ENCODE data around the gene CERS6. TPM values are rescaled to one million over a fixed set of nuclear protein-coding genes. Genes with fewer than 3 reads are reported as not detected.

Gene CERS6
- total RNA-seq, 1 donor from 2014 or later, result 30.8 TPM

- H3K4me3 ChIP-seq (ENCODE audit: low read length in 3 of 3), result no peak overlapping the region
- H3K9ac ChIP-seq (ENCODE audit: low read depth in 1 of 3, low read length in 3 of 3), result no peak overlapping the region
- no peaks in the 10 kb centered on the region for H3K9me3 ChIP-seq (ENCODE audit: control insufficient read depth in 3 of 3, low read length in 3 of 3)
- no peak overlapping the region for H3K27ac ChIP-seq (ENCODE audit: low read depth, low read length)
- no peaks in the 10 kb centered on the region for H3K27me3 ChIP-seq (ENCODE audit: control insufficient read depth in 3 of 3, insufficient read depth in 3 of 3, low read length in 3 of 3)
- peaks cover 0 to 6% (median 0%) of the 10 kb centered on the region in 3 donors for H3K4me1 ChIP-seq (ENCODE audit: control insufficient read depth in 3 of 3, insufficient read depth in 3 of 3, low read length in 3 of 3)
- H3K36me3 ChIP-seq (ENCODE audit: control insufficient read depth in 3 of 3, insufficient read depth in 3 of 3, low read length in 3 of 3), result no peaks in the 10 kb centered on the region
Measured at GRCh38 chr2:168801471-168801870, 345.4 kb downstream of the CERS6 start.

DNA sequence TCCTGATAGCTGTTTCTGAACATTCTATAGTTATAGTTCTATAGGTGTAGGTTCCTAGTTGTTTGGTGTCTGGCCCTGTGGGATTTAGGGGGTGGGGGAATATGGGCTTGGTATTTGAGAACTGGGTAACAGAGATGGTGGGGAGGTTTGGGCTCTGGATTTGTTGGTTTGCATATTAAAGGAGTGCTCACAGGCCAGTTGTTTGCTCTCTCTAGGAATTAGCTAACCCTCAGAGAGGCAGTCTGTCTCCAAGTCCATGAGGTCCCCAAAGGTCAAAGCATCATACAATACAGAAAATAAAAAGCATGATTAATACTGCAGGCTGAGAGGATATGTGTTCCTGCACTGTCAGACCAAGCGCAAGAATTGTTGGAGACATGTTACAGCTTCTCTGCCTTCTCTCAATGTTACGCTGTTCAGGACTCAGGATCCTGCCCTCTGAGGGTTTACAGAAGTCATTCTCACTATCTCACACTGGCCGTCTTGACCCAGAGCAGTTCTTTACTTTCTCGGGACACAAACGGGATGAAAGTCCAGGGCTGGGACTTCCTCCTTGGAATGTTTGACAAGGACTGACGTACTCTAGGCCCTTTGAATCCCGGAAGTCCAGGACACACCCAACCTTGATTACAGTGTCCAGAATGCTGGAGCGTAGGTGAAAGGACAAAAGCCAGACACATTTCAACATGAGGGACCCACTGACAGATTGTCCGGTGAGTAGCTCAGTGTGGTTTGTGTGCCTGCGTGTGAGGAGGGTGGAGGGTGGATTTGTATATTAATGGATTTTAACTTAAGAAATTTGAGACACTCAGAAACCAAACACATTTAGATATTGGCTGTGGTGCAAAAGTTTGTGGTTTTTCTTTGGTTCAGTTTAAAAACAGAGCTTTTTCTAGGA, 346.1 kb downstream of the CERS6 start, which contains the start of gene NOSTRIN:
Gene NOSTRIN, plus strand, starts transcription at position 677 of the 898 bp plus-strand sequence. Its CDS starts 10 bp downstream, at position 687.
- H3K9me3 ChIP-seq (ENCODE audit: control insufficient read depth in 3 of 3, low read length in 3 of 3), result no peaks in the 10 kb centered on the region
- peak within 1 kb of the TSS; percentile 33 for H3K27ac ChIP-seq (ENCODE audit: low read depth, low read length)
- peak within 1 kb of the TSS in 2 of 3 donors; percentile 25 to 46 for H3K4me3 ChIP-seq (ENCODE audit: low read length in 3 of 3)
- peaks cover 0 to 6% (median 0%) of the 10 kb centered on the region in 3 donors for H3K4me1 ChIP-seq (ENCODE audit: control insufficient read depth in 3 of 3, insufficient read depth in 3 of 3, low read length in 3 of 3)
- H3K27me3 ChIP-seq (ENCODE audit: control insufficient read depth in 3 of 3, insufficient read depth in 3 of 3, low read length in 3 of 3), result no peaks in the 10 kb centered on the region
- no peaks in the 10 kb centered on the region for H3K36me3 ChIP-seq (ENCODE audit: control insufficient read depth in 3 of 3, insufficient read depth in 3 of 3, low read length in 3 of 3)
- H3K9ac ChIP-seq (ENCODE audit: low read depth in 1 of 3, low read length in 3 of 3), result peak within 1 kb of the TSS in 1 of 3 donors; percentile 8

DNA sequence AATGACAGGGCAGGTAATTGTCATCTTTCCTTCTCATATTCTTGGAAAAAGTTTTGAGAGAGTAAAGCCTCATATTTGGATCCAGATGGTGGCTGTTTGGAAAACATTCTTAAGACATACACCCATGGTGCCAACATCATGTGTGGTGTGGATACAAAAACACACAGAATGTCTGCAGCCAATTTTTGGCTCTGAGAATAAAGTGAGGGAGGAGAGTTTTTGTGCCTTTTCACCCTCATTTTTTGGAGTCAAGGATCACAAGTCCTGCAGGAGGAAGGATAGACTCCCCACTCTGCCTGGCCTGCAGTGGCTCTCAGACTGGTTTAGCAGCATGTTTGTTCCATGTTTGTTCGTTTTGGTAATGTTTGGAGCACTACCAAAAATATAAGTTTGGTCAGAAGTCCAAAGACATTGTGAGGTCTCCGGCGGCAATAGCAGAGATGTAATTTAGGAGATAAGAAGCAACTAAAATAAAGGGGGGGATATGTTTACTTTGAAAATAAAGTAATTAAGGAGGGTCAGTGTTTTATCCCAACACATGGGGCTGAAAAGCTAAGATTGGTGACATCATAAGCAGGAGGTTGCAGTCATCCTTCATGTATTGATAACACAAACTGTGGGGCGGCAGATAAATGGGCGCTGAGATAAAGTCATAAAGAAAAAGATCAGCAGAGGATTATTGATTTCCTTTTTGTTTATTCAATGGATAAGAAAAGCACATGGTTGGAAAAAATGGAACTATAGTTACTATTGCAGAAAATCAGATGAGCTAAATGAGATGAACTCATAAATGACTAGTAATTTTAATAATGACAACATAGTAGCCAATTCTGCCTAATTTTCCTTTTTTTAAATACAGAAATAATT, 347.0 kb downstream of the CERS6 start:
- Histone ChIP-seq H3K4me1 (ENCODE audit: control insufficient read depth in 3 of 3, insufficient read depth in 3 of 3, low read length in 3 of 3) (peaks cover 0 to 6% (median 0%) of the 10 kb centered on the region in 3 donors), H3K36me3 (ENCODE audit: control insufficient read depth in 3 of 3, insufficient read depth in 3 of 3, low read length in 3 of 3) (no peaks in the 10 kb centered on the region), H3K9ac (ENCODE audit: low read depth in 1 of 3, low read length in 3 of 3) (no peak overlapping the region), H3K9me3 (ENCODE audit: control insufficient read depth in 3 of 3, low read length in 3 of 3) (no peaks in the 10 kb centered on the region), H3K27ac (ENCODE audit: low read depth, low read length) (peak overlapping the region; percentile 33), H3K27me3 (ENCODE audit: control insufficient read depth in 3 of 3, insufficient read depth in 3 of 3, low read length in 3 of 3) (no peaks in the 10 kb centered on the region), H3K4me3 (ENCODE audit: low read length in 3 of 3) (peak overlapping the region in 2 of 3 donors; percentile 25 to 46)

GRCh38 chr2:168804214-168804613, 348.1 kb downstream of the CERS6 start:
- Histone ChIP-seq H3K27ac (ENCODE audit: low read depth, low read length) (no peak overlapping the region), H3K36me3 (ENCODE audit: control insufficient read depth in 3 of 3, insufficient read depth in 3 of 3, low read length in 3 of 3) (no peaks in the 10 kb centered on the region), H3K9me3 (ENCODE audit: control insufficient read depth in 3 of 3, low read length in 3 of 3) (no peaks in the 10 kb centered on the region), H3K4me1 (ENCODE audit: control insufficient read depth in 3 of 3, insufficient read depth in 3 of 3, low read length in 3 of 3) (peaks cover 0 to 3% (median 0%) of the 10 kb centered on the region in 3 donors), H3K4me3 (ENCODE audit: low read length in 3 of 3) (peak overlapping the region in 2 of 3 donors; percentile 3 to 4), H3K27me3 (ENCODE audit: control insufficient read depth in 3 of 3, insufficient read depth in 3 of 3, low read length in 3 of 3) (no peaks in the 10 kb centered on the region), H3K9ac (ENCODE audit: low read depth in 1 of 3, low read length in 3 of 3) (no peak overlapping the region)

DNA sequence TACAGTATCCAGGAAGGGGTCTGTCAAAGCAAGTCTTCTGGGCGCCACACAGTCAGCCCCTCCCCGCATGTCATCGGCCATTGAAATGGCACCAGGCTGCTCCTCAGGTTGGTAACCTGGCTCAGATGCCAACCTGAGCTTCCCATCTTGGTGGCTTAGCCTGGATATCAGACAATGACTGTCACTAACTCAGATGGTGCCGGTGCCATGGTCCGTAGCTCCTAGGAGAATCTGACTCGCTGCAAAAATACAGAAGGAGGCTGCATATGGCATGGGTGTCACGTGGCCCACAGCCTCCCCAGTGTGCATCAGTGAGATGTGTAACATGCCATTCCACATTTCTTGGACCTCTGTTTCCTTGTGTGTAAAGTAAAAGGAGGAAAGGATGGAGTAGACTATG, 349.5 kb downstream of the CERS6 start:
- no peaks in the 10 kb centered on the region for H3K4me1 ChIP-seq (ENCODE audit: control insufficient read depth in 3 of 3, insufficient read depth in 3 of 3, low read length in 3 of 3)
- H3K9me3 ChIP-seq (ENCODE audit: control insufficient read depth in 3 of 3, low read length in 3 of 3), result no peaks in the 10 kb centered on the region
- H3K4me3 ChIP-seq (ENCODE audit: low read length in 3 of 3), result no peak overlapping the region
- H3K9ac ChIP-seq (ENCODE audit: low read depth in 1 of 3, low read length in 3 of 3), result no peak overlapping the region
- no peaks in the 10 kb centered on the region for H3K27me3 ChIP-seq (ENCODE audit: control insufficient read depth in 3 of 3, insufficient read depth in 3 of 3, low read length in 3 of 3)
- H3K36me3 ChIP-seq (ENCODE audit: control insufficient read depth in 3 of 3, insufficient read depth in 3 of 3, low read length in 3 of 3), result no peaks in the 10 kb centered on the region
- H3K27ac ChIP-seq (ENCODE audit: low read depth, low read length), result no peak overlapping the region

GRCh38 chr2:168809537-168809936, 353.5 kb downstream of the CERS6 start:
- H3K4me1 ChIP-seq (ENCODE audit: control insufficient read depth in 3 of 3, insufficient read depth in 3 of 3, low read length in 3 of 3), result no peaks in the 10 kb centered on the region

DNA sequence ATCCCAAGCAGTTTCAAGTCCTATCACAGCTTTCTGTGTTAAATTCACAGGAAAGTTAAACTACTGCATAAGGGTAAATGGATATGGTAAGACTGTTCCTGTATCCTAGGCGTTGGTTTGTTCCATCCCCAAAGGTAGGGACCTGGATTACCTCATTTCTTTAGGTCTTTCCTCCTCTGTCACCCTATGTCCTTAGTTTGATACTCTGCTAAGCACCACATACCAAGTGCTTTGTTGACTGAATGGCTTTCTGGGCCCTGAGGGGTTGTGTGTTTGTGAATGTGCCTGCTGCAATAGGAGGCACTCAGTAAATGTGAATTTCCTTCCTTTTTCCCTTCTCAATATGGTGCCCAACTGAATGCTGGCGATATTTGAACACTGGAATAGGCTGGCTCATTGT, 354.2 kb downstream of the CERS6 start:
- no peak overlapping the region for H3K27ac ChIP-seq (ENCODE audit: low read depth, low read length)
- H3K4me1 ChIP-seq (ENCODE audit: control insufficient read depth in 3 of 3, insufficient read depth in 3 of 3, low read length in 3 of 3), result no peaks in the 10 kb centered on the region

More at GRCh38 chr2:168809537-168809936, 353.5 kb downstream of the CERS6 start:
- Histone ChIP-seq H3K4me3 (ENCODE audit: low read length in 3 of 3) (no peak overlapping the region), H3K9ac (ENCODE audit: low read depth in 1 of 3, low read length in 3 of 3) (no peak overlapping the region), H3K9me3 (ENCODE audit: control insufficient read depth in 3 of 3, low read length in 3 of 3) (no peaks in the 10 kb centered on the region), H3K27me3 (ENCODE audit: control insufficient read depth in 3 of 3, insufficient read depth in 3 of 3, low read length in 3 of 3) (no peaks in the 10 kb centered on the region), H3K27ac (ENCODE audit: low read depth, low read length) (no peak overlapping the region), H3K36me3 (ENCODE audit: control insufficient read depth in 3 of 3, insufficient read depth in 3 of 3, low read length in 3 of 3) (no peaks in the 10 kb centered on the region)

DNA sequence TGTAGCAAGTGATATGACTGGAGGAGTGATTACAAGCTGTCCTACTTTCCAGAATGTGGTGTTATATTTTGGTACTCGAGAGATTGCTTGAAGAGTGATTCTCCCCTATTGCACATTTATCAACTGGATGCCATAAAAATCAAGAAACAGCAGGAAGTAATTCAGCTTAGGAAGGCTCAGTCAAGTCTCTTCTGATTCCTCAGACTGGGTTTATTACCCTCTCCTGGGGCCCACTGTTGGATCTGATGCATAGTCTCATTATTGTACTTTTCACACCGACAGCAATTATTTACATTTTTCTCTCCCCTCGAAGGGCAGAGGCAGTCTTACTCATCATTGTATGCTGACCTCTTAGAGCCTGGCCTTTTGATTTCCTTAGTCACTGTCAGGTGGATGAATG, 355.6 kb downstream of the CERS6 start:
- Histone ChIP-seq H3K27ac (ENCODE audit: low read depth, low read length) (no peak overlapping the region), H3K9ac (ENCODE audit: low read depth in 1 of 3, low read length in 3 of 3) (no peak overlapping the region), H3K9me3 (ENCODE audit: control insufficient read depth in 3 of 3, low read length in 3 of 3) (no peaks in the 10 kb centered on the region), H3K4me3 (ENCODE audit: low read length in 3 of 3) (no peak overlapping the region), H3K27me3 (ENCODE audit: control insufficient read depth in 3 of 3, insufficient read depth in 3 of 3, low read length in 3 of 3) (no peaks in the 10 kb centered on the region), H3K36me3 (ENCODE audit: control insufficient read depth in 3 of 3, insufficient read depth in 3 of 3, low read length in 3 of 3) (no peaks in the 10 kb centered on the region), H3K4me1 (ENCODE audit: control insufficient read depth in 3 of 3, insufficient read depth in 3 of 3, low read length in 3 of 3) (no peaks in the 10 kb centered on the region)

More for the DNA sequence above, 354.2 kb downstream of the CERS6 start:
- Histone ChIP-seq H3K9me3 (ENCODE audit: control insufficient read depth in 3 of 3, low read length in 3 of 3) (no peaks in the 10 kb centered on the region), H3K36me3 (ENCODE audit: control insufficient read depth in 3 of 3, insufficient read depth in 3 of 3, low read length in 3 of 3) (no peaks in the 10 kb centered on the region), H3K27me3 (ENCODE audit: control insufficient read depth in 3 of 3, insufficient read depth in 3 of 3, low read length in 3 of 3) (no peaks in the 10 kb centered on the region), H3K4me3 (ENCODE audit: low read length in 3 of 3) (no peak overlapping the region), H3K9ac (ENCODE audit: low read depth in 1 of 3, low read length in 3 of 3) (no peak overlapping the region)

- peaks cover 0 to 3% (median 0%) of the 10 kb centered on the region in 3 donors for H3K4me1 ChIP-seq (ENCODE audit: control insufficient read depth in 3 of 3, insufficient read depth in 3 of 3, low read length in 3 of 3)
- no peaks in the 10 kb centered on the region for H3K9me3 ChIP-seq (ENCODE audit: control insufficient read depth in 3 of 3, low read length in 3 of 3)
Measured at GRCh38 chr2:168814046-168814445, 358.0 kb downstream of the CERS6 start.

More at GRCh38 chr2:168814046-168814445, 358.0 kb downstream of the CERS6 start:
- Histone ChIP-seq H3K9ac (ENCODE audit: low read depth in 1 of 3, low read length in 3 of 3) (no peak overlapping the region), H3K4me3 (ENCODE audit: low read length in 3 of 3) (no peak overlapping the region), H3K27ac (ENCODE audit: low read depth, low read length) (no peak overlapping the region), H3K36me3 (ENCODE audit: control insufficient read depth in 3 of 3, insufficient read depth in 3 of 3, low read length in 3 of 3) (no peaks in the 10 kb centered on the region), H3K27me3 (ENCODE audit: control insufficient read depth in 3 of 3, insufficient read depth in 3 of 3, low read length in 3 of 3) (no peaks in the 10 kb centered on the region)

Data from skeletal muscle tissue (tissue), 4 donors.